Measurements from ENCODE around the gene OVAAL. TPM values are rescaled to one million over a fixed set of nuclear protein-coding genes. Genes with fewer than 3 reads are reported as not detected.

OVAAL gene
- total and polyA plus RNA-seq, 9 of the 15 experiments (the other 6 are each of a cell fraction or from before 2014, with no cell fraction given), result 0.04 to 0.18 (median 0.08) TPM; not detected in 4

GRCh38 chr1:180603223-180603849 lies 44.6 kb downstream of the OVAAL start (continued):
- no peak for TF ChIP-seq RERE (CRISPR knock-in tag; IDR thresholded peaks at IDR 0.05; ENCODE audit: borderline replicate concordance)
- TF ChIP-seq, protein P1, sequence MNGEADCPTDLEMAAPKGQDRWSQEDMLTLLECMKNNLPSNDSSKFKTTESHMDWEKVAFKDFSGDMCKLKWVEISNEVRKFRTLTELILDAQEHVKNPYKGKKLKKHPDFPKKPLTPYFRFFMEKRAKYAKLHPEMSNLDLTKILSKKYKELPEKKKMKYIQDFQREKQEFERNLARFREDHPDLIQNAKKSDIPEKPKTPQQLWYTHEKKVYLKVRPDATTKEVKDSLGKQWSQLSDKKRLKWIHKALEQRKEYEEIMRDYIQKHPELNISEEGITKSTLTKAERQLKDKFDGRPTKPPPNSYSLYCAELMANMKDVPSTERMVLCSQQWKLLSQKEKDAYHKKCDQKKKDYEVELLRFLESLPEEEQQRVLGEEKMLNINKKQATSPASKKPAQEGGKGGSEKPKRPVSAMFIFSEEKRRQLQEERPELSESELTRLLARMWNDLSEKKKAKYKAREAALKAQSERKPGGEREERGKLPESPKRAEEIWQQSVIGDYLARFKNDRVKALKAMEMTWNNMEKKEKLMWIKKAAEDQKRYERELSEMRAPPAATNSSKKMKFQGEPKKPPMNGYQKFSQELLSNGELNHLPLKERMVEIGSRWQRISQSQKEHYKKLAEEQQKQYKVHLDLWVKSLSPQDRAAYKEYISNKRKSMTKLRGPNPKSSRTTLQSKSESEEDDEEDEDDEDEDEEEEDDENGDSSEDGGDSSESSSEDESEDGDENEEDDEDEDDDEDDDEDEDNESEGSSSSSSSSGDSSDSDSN (IDR thresholded peaks at IDR 0.05; ENCODE audit: borderline replicate concordance in 1 of 2, low read depth in 2 of 2, low read length in 2 of 2), result peak in 1 of 2 experiments; percentile 71; a peak in 1 of 4 replicates
- peak; percentile 69 for TF ChIP-seq POLR2AphosphoS5 (IDR thresholded peaks at IDR 0.05; ENCODE audit: control insufficient read depth, insufficient read depth, low read depth, low read length)
- peak; percentile 12 to 40; a peak in 2 of 4 replicates for TF ChIP-seq NRF1 (conservative IDR thresholded peaks at IDR 0.05 in 1 of 2, IDR thresholded peaks at IDR 0.05 in 1 of 2)
